Measurements from ENCODE around the gene KIAA2012.

The KIAA2012 gene

GRCh38 chr2:202148515-202149154, 75.6 kb downstream of the KIAA2012 start:
- H3K4me3 ChIP-seq (ENCODE audit: low read depth, low read length) = no peak overlapping the region
- no peak for TF ChIP-seq CTCF (conservative IDR thresholded peaks at IDR 0.05; ENCODE audit: low read depth, low read length)

GRCh38 chr2:202149155-202149762, 76.2 kb downstream of the KIAA2012 start:
- no peak overlapping the region for H3K4me3 ChIP-seq (ENCODE audit: low read depth, low read length)
- TF ChIP-seq CTCF (conservative IDR thresholded peaks at IDR 0.05; ENCODE audit: low read depth, low read length) = peak; percentile 6
- DNase-seq (ENCODE audit: low read depth) = peak; percentile 81

More at GRCh38 chr2:202148515-202149154, 75.6 kb downstream of the KIAA2012 start:
- DNase-seq (ENCODE audit: low read depth) = no peak

- no peak overlapping the region for H3K4me3 ChIP-seq (ENCODE audit: low read depth, low read length)
- TF ChIP-seq CTCF (conservative IDR thresholded peaks at IDR 0.05; ENCODE audit: low read depth, low read length) = no peak
- no peak for DNase-seq (ENCODE audit: low read depth)
Observed at GRCh38 chr2:202149936-202150335, 76.9 kb downstream of the KIAA2012 start.

- no peak for DNase-seq (ENCODE audit: low read depth)
- no peak for TF ChIP-seq CTCF (conservative IDR thresholded peaks at IDR 0.05; ENCODE audit: low read depth, low read length)
- no peak overlapping the region for H3K4me3 ChIP-seq (ENCODE audit: low read depth, low read length)
Observed at GRCh38 chr2:202152104-202152715, 79.2 kb downstream of the KIAA2012 start.

- H3K4me3 ChIP-seq (ENCODE audit: low read depth, low read length) = peak overlapping the region; percentile 12
- peak; percentile 66 for DNase-seq (ENCODE audit: low read depth)
- no peak for TF ChIP-seq CTCF (conservative IDR thresholded peaks at IDR 0.05; ENCODE audit: low read depth, low read length)
Observed at GRCh38 chr2:202154613-202155012, 81.6 kb downstream of the KIAA2012 start.

- no peak for DNase-seq (ENCODE audit: low read depth)
- TF ChIP-seq CTCF (conservative IDR thresholded peaks at IDR 0.05; ENCODE audit: low read depth, low read length) = no peak
- H3K4me3 ChIP-seq (ENCODE audit: low read depth, low read length) = no peak overlapping the region
Observed at GRCh38 chr2:202157211-202157990, 84.3 kb downstream of the KIAA2012 start.
